OCI-LY1 (cell line): ENCODE measurements around the gene MYO3B.

Experiments
- H2AFZ ChIP-seq: fragments of 200-600 bp; sonication (generic), shearing (Covaris generic); 2 replicates; pipeline ENCODE4 v1.6.0; 2014; ENCODE audit warnings: antibody characterized with exemption, mild to moderate bottlenecking, low read length
- H3F3A ChIP-seq: fragments of 200-600 bp; sonication (generic), shearing (Covaris generic); 2 replicates; pipeline ENCODE4 v1.6.0; 2014; ENCODE audit warnings: mild to moderate bottlenecking, antibody characterized with exemption, low read length, moderate library complexity; ENCODE audit not compliant: insufficient read depth
- H3K27ac ChIP-seq: fragments of 200-600 bp; sonication (generic); 2 replicates; pipeline ENCODE4 v1.5.1; 2014; ENCODE audit warnings: low read length, mixed run types, mild to moderate bottlenecking, low read depth; ENCODE audit not compliant: poor library complexity, severe bottlenecking
- H3K27me3 ChIP-seq: fragments of 200-600 bp; sonication (generic); 2 replicates; pipeline ENCODE4 v1.6.0; 2014; ENCODE audit warnings: antibody characterized with exemption, mild to moderate bottlenecking, low read length, moderate library complexity; ENCODE audit not compliant: insufficient read depth
- H3K36me3 ChIP-seq: fragments of 200-600 bp; sonication (generic); 2 replicates; pipeline ENCODE4 v1.6.1; 2014; ENCODE audit warnings: mild to moderate bottlenecking, antibody characterized with exemption, low read length, moderate library complexity, mixed read lengths; ENCODE audit not compliant: insufficient read depth
- H3K4me1 ChIP-seq: fragments of 200-600 bp; sonication (generic); 2 replicates; pipeline ENCODE4 v1.5.1; 2014; ENCODE audit warnings: mild to moderate bottlenecking, low read length, moderate library complexity; ENCODE audit not compliant: insufficient read depth, severe bottlenecking
- H3K4me2 ChIP-seq: fragments of 200-600 bp; sonication (generic), shearing (Covaris generic); 2 replicates; pipeline ENCODE4 v1.6.1; 2014; ENCODE audit warnings: low read length
- H3K4me3 ChIP-seq: fragments of 200-600 bp; sonication (generic); 2 replicates; pipeline ENCODE4 v1.5.1; 2014; ENCODE audit warnings: low read length, low read depth, mild to moderate bottlenecking, mixed read lengths; ENCODE audit not compliant: poor library complexity, severe bottlenecking
- H3K79me2 ChIP-seq: fragments of 200-600 bp; shearing (Covaris generic); 2 replicates; pipeline ENCODE4 v1.6.1; 2016; ENCODE audit warnings: mixed run types, low read length, mixed read lengths; ENCODE audit not compliant: insufficient read depth
- H3K9ac ChIP-seq: fragments of 200-600 bp; sonication (generic), shearing (Covaris generic); 2 replicates; pipeline ENCODE4 v1.6.1; 2014; ENCODE audit warnings: mild to moderate bottlenecking, low read length, mixed read lengths
- H3K9me2 ChIP-seq: fragments of 200-600 bp; sonication (generic), shearing (Covaris generic); 2 replicates; pipeline ENCODE4 v1.6.1; 2014; ENCODE audit warnings: low read depth, mild to moderate bottlenecking, low read length, mixed read lengths
- H3K9me3 ChIP-seq: fragments of 200-600 bp; shearing (Covaris generic); 2 replicates; pipeline ENCODE4 v1.6.1; 2014; ENCODE audit warnings: low read length, mixed read lengths
- H4K20me1 ChIP-seq: fragments of 200-600 bp; sonication (generic), shearing (Covaris generic); 2 replicates; pipeline ENCODE4 v1.6.0; 2016; ENCODE audit warnings: mild to moderate bottlenecking, low read length; ENCODE audit not compliant: insufficient read depth
- EZH2 ChIP-seq: fragments of 200-600 bp; sonication (generic), shearing (Covaris generic); IDR thresholded peaks from 2 replicates; pipeline ENCODE4 v1.8.0; 2017; ENCODE audit warnings: borderline replicate concordance, mixed run types, mild to moderate bottlenecking, antibody characterized with exemption, low read length, moderate library complexity, mixed read lengths
- TF ChIP-seq, protein P1 (sequence below): fragments of 200-600 bp; sonication (generic), shearing (Covaris generic); IDR thresholded peaks from 2 replicates; pipeline ENCODE4 v1.5.1; 2017; ENCODE audit warnings: mild to moderate bottlenecking, antibody characterized with exemption, low read length, moderate library complexity, mixed read lengths

The MYO3B gene

DNA sequence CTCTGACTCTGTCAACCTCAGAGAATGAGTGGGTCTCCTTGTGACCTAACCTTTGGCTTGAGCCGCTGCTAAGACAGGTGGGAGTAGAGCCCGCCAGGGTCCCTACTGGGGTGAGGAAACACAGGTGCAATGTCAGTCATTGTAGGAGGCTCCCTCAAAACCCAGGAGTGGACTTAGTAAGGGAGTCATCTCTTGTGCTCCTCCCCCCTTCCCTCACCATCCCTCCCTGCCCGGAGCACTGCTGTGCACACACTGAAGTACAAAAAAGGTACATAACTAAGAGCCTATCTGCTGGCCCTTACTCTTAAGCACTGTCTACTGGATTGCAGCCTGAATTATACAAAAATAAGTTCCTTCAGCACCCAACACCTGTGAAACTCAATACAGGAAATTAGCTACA lies 77.2 kb downstream of the MYO3B start:
- H3K9ac ChIP-seq, result no peak overlapping the region
- no peaks in the 10 kb centered on the region for H3K9me2 ChIP-seq
- H3K27ac ChIP-seq, result no peak overlapping the region
- no peaks in the 10 kb centered on the region for H3K4me1 ChIP-seq
- H4K20me1 ChIP-seq, result no peaks in the 10 kb centered on the region
- H3K79me2 ChIP-seq, result no peaks in the 10 kb centered on the region
- no peak overlapping the region for H3K4me3 ChIP-seq
- TF ChIP-seq, protein P1, sequence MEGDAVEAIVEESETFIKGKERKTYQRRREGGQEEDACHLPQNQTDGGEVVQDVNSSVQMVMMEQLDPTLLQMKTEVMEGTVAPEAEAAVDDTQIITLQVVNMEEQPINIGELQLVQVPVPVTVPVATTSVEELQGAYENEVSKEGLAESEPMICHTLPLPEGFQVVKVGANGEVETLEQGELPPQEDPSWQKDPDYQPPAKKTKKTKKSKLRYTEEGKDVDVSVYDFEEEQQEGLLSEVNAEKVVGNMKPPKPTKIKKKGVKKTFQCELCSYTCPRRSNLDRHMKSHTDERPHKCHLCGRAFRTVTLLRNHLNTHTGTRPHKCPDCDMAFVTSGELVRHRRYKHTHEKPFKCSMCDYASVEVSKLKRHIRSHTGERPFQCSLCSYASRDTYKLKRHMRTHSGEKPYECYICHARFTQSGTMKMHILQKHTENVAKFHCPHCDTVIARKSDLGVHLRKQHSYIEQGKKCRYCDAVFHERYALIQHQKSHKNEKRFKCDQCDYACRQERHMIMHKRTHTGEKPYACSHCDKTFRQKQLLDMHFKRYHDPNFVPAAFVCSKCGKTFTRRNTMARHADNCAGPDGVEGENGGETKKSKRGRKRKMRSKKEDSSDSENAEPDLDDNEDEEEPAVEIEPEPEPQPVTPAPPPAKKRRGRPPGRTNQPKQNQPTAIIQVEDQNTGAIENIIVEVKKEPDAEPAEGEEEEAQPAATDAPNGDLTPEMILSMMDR, result no peak
- TF ChIP-seq EZH2, result no peak
- no peaks in the 10 kb centered on the region for H3K27me3 ChIP-seq
- peaks cover 7% of the 10 kb centered on the region; the same call in 1 of the 2 replicates for H3K36me3 ChIP-seq
- no peaks in the 10 kb centered on the region for H3F3A ChIP-seq
- no peak overlapping the region for H3K4me2 ChIP-seq
- H3K9me3 ChIP-seq, result no peaks in the 10 kb centered on the region
- no peak overlapping the region for H2AFZ ChIP-seq

DNA sequence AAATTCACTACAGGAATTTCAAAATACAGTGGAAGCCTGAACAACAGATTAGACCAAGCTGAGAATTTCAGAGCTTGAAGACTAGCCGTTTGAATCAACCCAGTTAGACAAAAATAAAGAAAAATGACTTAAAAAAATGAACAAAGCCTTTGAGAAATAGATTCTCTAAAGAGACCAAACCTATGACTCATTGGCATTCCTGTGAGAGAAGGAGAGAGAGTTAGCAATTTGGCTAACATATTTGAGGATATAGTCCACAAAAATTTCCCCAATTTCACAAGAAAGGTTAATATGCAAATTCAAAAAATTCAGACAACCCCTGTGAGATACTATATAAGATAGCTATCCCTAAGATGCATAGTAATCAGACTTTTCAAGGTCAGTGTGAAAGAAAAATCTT lies 78.0 kb downstream of the MYO3B start:
- H3K36me3 ChIP-seq, result peaks cover 7% of the 10 kb centered on the region; the same call in 1 of the 2 replicates
- no peaks in the 10 kb centered on the region for H3K27me3 ChIP-seq
- TF ChIP-seq EZH2, result no peak
- TF ChIP-seq, protein P1, result no peak
- H3K4me3 ChIP-seq, result no peak overlapping the region
- H3F3A ChIP-seq, result no peaks in the 10 kb centered on the region
- H3K4me2 ChIP-seq, result no peak overlapping the region
- H3K27ac ChIP-seq, result no peak overlapping the region
- no peaks in the 10 kb centered on the region for H3K79me2 ChIP-seq
- H3K9ac ChIP-seq, result no peak overlapping the region
- H3K9me3 ChIP-seq, result no peaks in the 10 kb centered on the region
- no peaks in the 10 kb centered on the region for H3K4me1 ChIP-seq
- no peak overlapping the region for H2AFZ ChIP-seq
- H4K20me1 ChIP-seq, result no peaks in the 10 kb centered on the region
- H3K9me2 ChIP-seq, result no peaks in the 10 kb centered on the region

DNA sequence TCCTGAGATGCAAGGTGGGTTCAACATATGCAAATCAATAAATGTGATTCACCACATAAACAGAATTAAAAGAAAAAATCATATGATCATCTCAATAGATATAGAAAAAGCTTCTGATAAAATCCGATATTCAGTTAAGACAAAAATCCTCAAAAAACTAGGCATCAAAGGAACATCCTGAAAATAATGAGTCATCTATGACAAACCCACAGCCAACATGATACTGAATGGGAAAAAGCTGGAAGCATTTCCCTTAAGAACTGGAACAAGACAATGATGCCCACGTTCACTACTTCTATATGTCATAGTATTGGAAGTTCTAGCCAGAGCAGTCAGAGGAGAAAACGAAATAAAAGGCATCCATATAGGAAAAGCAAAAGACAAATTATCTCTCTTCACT lies 80.4 kb downstream of the MYO3B start:
- no peak for TF ChIP-seq EZH2
- TF ChIP-seq, protein P1, result no peak
- Histone ChIP-seq H3K4me1 (no peaks in the 10 kb centered on the region), H3F3A (no peaks in the 10 kb centered on the region), H3K27ac (no peak overlapping the region), H4K20me1 (no peaks in the 10 kb centered on the region), H3K79me2 (no peaks in the 10 kb centered on the region), H3K9ac (no peak overlapping the region), H3K27me3 (no peaks in the 10 kb centered on the region), H3K4me3 (no peak overlapping the region), H3K9me2 (no peaks in the 10 kb centered on the region), H3K36me3 (peaks cover 7% of the 10 kb centered on the region; the same call in 1 of the 2 replicates), H3K4me2 (no peak overlapping the region), H2AFZ (no peak overlapping the region), H3K9me3 (no peaks in the 10 kb centered on the region)
